Activated CD8-positive, alpha-beta memory T cell treated with anti-CD3 and anti-CD28 coated beads, Interleukin-2, amount 10 ng/mL, durations not matched to agents 7 days and 5 days (primary cell): Measurements from ENCODE around the gene HBG2. TPM values are rescaled to one million over a fixed set of nuclear protein-coding genes. Genes with fewer than 3 reads are reported as not detected.

ENCODE experiments used
- ATAC-seq: fragments of 150-1000 bp; cut with Tn5 transposase; one replicate; pipeline ENCODE4 v1.10.0; 2021; ENCODE audit warnings: moderate library complexity
- CTCF ChIA-PET: fragments of 350-600 bp; sonication (Branson Sonifier 250); formaldehyde crosslinking; loops from one replicate; lab custom pipeline; 2021; ENCODE audit warnings: antibody characterized with exemption; lab: Charles Lee
- DNase-seq: peaks from one replicate; pipeline ENCODE4 v3.0.0-alpha.2; 2020
- H3K27ac Mint-ChIP-seq: one replicate; pipeline ENCODE4 v1.8.0; 2021; ENCODE audit warnings: mild to moderate bottlenecking, mixed read lengths
- H3K27me3 Mint-ChIP-seq: one replicate; pipeline ENCODE4 v1.8.0; 2021; ENCODE audit warnings: mixed read lengths
- H3K36me3 Mint-ChIP-seq: one replicate; pipeline ENCODE4 v1.8.0; 2021; ENCODE audit warnings: mild to moderate bottlenecking, mixed read lengths
- H3K4me1 Mint-ChIP-seq: one replicate; pipeline ENCODE4 v1.8.0; 2021; ENCODE audit warnings: mixed read lengths
- H3K4me3 Mint-ChIP-seq: one replicate; pipeline ENCODE4 v1.8.0; 2021; ENCODE audit warnings: mild to moderate bottlenecking, moderate library complexity, mixed read lengths
- H3K9me3 Mint-ChIP-seq: one replicate; pipeline ENCODE4 v1.8.0; 2022; ENCODE audit warnings: low read depth, mixed read lengths
- total RNA-seq, 2 experiments: library from RNA; stranded (reverse); gene quantifications; one replicate each; pipeline ENCODE4 v1.2.3, GENCODE V29; 2021

Gene HBG2
- total RNA-seq, 2 experiments from 2014 or later, result not detected

GRCh38 chr11:5239046-5239445 is 15.5 kb downstream of the HBG2 start:
- Mint-ChIP-seq H3K4me3 (no peak overlapping the region), H3K9me3 (no peaks in the 10 kb centered on the region), H3K36me3 (no peaks in the 10 kb centered on the region), H3K27ac (no peak overlapping the region), H3K27me3 (peaks cover 16% of the 10 kb centered on the region), H3K4me1 (peaks cover 6% of the 10 kb centered on the region)
- DNase-seq, result no peak
- ATAC-seq, result no peak
- CTCF ChIA-PET, result no interaction called here

DNA sequence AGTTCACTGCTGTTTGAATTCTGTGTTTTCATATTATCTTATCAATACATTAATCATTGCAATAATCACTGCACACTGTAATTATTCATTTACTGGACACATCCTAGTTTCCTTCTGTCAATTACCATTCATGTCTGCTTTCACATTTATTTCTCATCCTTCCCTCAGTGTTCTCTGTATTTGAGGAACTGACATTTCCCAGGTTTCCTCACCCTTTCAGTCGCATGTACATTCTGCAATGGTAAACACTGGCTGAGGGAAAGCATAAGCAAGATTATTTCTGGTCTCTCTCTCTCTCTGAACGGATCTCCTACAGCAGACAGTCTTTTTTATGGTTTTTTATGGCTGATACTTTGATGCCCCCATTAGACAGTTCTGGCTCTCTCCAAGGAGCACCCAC is 16.1 kb downstream of the HBG2 start:
- no peaks in the 10 kb centered on the region for H3K36me3 Mint-ChIP-seq

GRCh38 chr11:5237420-5237819 is 17.2 kb downstream of the HBG2 start:
- H3K27ac Mint-ChIP-seq, result no peak overlapping the region
- CTCF ChIA-PET, result no interaction called here

More for the DNA sequence above, 16.1 kb downstream of the HBG2 start:
- H3K27me3 Mint-ChIP-seq, result peaks cover 16% of the 10 kb centered on the region
- H3K4me3 Mint-ChIP-seq, result no peak overlapping the region
- CTCF ChIA-PET, result no interaction called here
- no peaks in the 10 kb centered on the region for H3K9me3 Mint-ChIP-seq
- ATAC-seq (no peak), DNase-seq (no peak)
- H3K27ac Mint-ChIP-seq, result no peak overlapping the region
- H3K4me1 Mint-ChIP-seq, result peaks cover 10% of the 10 kb centered on the region

DNA sequence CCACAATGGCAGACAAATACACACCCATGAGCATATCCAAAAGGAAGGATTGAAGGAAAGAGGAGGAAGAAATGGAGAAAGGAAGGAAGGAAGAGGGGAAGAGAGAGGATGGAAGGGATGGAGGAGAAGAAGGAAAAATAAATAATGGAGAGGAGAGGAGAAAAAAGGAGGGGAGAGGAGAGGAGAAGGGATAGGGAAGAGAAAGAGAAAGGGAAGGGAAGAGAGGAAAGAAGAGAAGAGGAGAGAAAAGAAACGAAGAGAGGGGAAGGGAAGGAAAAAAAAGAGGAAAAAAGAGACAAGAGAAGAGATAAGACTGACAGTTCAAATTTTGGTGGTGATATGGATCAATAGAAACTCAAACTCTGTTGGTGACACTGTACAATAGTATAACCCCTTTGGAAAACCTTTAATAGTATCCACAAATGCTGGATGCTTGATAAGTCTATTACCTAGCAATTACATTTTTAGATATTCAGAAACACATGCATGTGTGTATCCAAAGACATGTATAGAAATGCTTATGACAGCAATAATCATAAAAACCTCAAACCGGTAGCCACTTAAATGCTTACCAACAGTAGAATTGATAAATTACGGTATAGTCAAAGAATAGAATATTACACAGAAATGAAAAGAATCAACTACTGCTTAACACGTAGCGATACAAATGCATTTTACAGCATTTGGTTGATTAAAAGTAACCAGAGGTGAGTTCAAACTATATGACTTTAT is 19.1 kb downstream of the HBG2 start:
- H3K9me3 Mint-ChIP-seq, result no peaks in the 10 kb centered on the region
- no peak for ATAC-seq
- H3K27me3 Mint-ChIP-seq, result peaks cover 16% of the 10 kb centered on the region

More at GRCh38 chr11:5237420-5237819, 17.2 kb downstream of the HBG2 start:
- DNase-seq, result no peak
- ATAC-seq, result no peak
- no peak overlapping the region for H3K4me3 Mint-ChIP-seq
- peaks cover 16% of the 10 kb centered on the region for H3K27me3 Mint-ChIP-seq
- H3K9me3 Mint-ChIP-seq, result no peaks in the 10 kb centered on the region
- H3K4me1 Mint-ChIP-seq, result peaks cover 10% of the 10 kb centered on the region
- H3K36me3 Mint-ChIP-seq, result no peaks in the 10 kb centered on the region

DNA sequence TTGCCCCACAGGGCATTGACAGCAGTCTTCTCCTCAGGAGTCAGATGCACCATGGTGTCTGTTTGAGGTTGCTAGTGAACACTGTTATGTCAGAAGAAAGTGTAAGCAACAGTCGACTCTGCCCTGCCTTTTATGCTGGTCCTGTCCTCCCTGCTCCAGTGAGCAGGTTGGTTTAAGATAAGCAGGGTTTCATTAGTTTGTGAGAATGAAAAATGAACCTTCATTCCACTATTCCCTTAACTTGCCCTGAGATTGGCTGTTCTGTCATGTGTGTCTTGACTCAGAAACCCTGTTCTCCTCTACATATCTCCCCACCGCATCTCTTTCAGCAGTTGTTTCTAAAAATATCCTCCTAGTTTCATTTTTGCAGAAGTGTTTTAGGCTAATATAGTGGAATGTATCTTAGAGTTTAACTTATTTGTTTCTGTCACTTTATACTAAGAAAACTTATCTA is 20.2 kb downstream of the HBG2 start, which contains the start of gene HBD:
Gene HBD, minus strand, starts transcription at position 103 of the 454 bp plus-strand sequence. Its CDS starts 50 bp downstream, at position 53.
- CTCF ChIA-PET, result no interaction called here

More for the DNA sequence above, 19.1 kb downstream of the HBG2 start:
- H3K4me3 Mint-ChIP-seq, result no peak overlapping the region
- CTCF ChIA-PET, result no interaction called here
- H3K4me1 Mint-ChIP-seq, result peaks cover 10% of the 10 kb centered on the region
- no peaks in the 10 kb centered on the region for H3K36me3 Mint-ChIP-seq
- no peak for DNase-seq
- H3K27ac Mint-ChIP-seq, result no peak overlapping the region

DNA sequence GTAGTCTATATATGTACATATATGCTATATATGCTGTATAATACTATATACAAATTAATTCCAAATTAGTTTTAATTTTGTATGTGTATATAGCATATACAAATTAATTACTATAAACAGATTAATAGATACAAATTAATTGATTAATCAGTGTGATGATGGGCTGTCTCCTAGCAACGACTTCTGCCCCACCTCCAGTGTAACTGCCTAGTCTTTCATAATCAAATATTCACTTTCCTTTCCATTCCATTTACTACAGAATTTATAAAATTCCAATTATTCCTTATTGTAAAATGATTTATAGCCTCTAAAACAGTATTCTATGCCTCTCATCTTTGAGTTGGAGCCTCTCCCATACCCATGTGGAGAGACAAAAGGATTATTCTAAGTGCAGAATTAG is 21.3 kb downstream of the HBG2 start:
- CTCF ChIA-PET, result no interaction called here
- Mint-ChIP-seq H3K9me3 (no peaks in the 10 kb centered on the region), H3K36me3 (no peaks in the 10 kb centered on the region), H3K27me3 (peaks cover 14% of the 10 kb centered on the region), H3K4me1 (peaks cover 10% of the 10 kb centered on the region), H3K4me3 (no peak overlapping the region), H3K27ac (no peak overlapping the region)
- no peak for DNase-seq
- no peak for ATAC-seq

More for the DNA sequence above, 20.2 kb downstream of the HBG2 start, which contains the start of gene HBD:
- Mint-ChIP-seq H3K4me1 (peaks cover 10% of the 10 kb centered on the region), H3K9me3 (no peaks in the 10 kb centered on the region), H3K27ac (no peak within 1 kb of the TSS), H3K27me3 (peaks cover 16% of the 10 kb centered on the region), H3K36me3 (no peaks in the 10 kb centered on the region), H3K4me3 (no peak within 1 kb of the TSS)
- DNase-seq (no peak), ATAC-seq (peak; percentile 75)

DNA sequence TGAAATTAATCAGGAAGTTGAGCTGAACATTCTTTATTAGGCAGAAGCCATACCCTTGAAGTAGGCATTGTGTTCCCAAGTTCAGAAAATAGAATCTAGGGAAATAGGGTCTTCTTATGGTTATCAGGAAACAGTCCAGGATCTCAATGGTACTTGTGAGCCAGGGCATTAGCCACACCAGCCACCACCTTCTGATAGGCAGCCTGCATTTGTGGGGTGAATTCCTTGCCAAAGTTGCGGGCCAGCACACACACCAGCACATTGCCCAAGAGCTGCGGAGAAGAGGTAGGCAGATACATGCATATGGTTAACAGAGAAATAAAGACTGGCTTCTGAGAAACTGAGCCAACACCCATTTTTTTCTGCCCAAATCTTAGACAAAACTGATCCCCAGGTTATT is 21.8 kb downstream of the HBG2 start:
- no peak overlapping the region for H3K27ac Mint-ChIP-seq
- no peak for ATAC-seq
- DNase-seq, result no peak

GRCh38 chr11:5232176-5232575 is 22.4 kb downstream of the HBG2 start:
- Mint-ChIP-seq H3K4me1 (peaks cover 10% of the 10 kb centered on the region), H3K9me3 (no peaks in the 10 kb centered on the region), H3K27ac (no peak overlapping the region), H3K4me3 (no peak overlapping the region), H3K36me3 (no peaks in the 10 kb centered on the region), H3K27me3 (peaks cover 11% of the 10 kb centered on the region)
- CTCF ChIA-PET, result no interaction called here
- DNase-seq, result no peak
- no peak for ATAC-seq

More for the DNA sequence above, 21.8 kb downstream of the HBG2 start:
- peaks cover 14% of the 10 kb centered on the region for H3K27me3 Mint-ChIP-seq
- H3K4me3 Mint-ChIP-seq, result no peak overlapping the region
- CTCF ChIA-PET, result no interaction called here
- H3K36me3 Mint-ChIP-seq, result no peaks in the 10 kb centered on the region
- H3K9me3 Mint-ChIP-seq, result no peaks in the 10 kb centered on the region
- H3K4me1 Mint-ChIP-seq, result peaks cover 10% of the 10 kb centered on the region

DNA sequence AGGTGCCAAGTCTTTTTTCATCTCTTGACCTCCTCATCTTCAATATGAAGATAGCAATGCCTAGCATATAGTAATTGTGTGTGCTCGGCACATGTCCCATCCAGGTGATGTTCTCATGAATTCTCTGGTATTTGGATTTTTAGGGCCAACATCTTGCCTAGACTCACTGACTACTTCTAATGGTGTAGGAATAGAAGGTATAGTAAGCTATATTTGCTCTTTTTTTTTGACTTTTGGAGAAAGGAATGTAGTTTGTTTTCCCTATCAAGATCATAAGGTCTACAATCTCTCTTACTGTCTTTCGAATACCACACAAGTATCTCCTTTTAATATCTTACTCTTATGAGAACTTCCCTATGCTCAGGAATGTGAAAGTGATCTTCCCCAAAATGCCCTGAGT is 23.5 kb downstream of the HBG2 start:
- Mint-ChIP-seq H3K4me1 (peaks cover 10% of the 10 kb centered on the region), H3K4me3 (no peak overlapping the region)
- ATAC-seq, result no peak

GRCh38 chr11:5230266-5230665 is 24.3 kb downstream of the HBG2 start:
- H3K27me3 Mint-ChIP-seq, result peaks cover 2% of the 10 kb centered on the region
- no peak overlapping the region for H3K4me3 Mint-ChIP-seq
- CTCF ChIA-PET, result no interaction called here
- no peaks in the 10 kb centered on the region for H3K36me3 Mint-ChIP-seq
- H3K9me3 Mint-ChIP-seq, result no peaks in the 10 kb centered on the region
- DNase-seq (no peak), ATAC-seq (no peak)
- H3K27ac Mint-ChIP-seq, result no peak overlapping the region
- peaks cover 10% of the 10 kb centered on the region for H3K4me1 Mint-ChIP-seq

More for the DNA sequence above, 23.5 kb downstream of the HBG2 start:
- no peak for DNase-seq
- Mint-ChIP-seq H3K27ac (no peak overlapping the region), H3K36me3 (no peaks in the 10 kb centered on the region), H3K27me3 (peaks cover 9% of the 10 kb centered on the region), H3K9me3 (no peaks in the 10 kb centered on the region)
- CTCF ChIA-PET, result no interaction called here

GRCh38 chr11:5229796-5230195 is 24.8 kb downstream of the HBG2 start:
- ATAC-seq (no peak), DNase-seq (no peak)

DNA sequence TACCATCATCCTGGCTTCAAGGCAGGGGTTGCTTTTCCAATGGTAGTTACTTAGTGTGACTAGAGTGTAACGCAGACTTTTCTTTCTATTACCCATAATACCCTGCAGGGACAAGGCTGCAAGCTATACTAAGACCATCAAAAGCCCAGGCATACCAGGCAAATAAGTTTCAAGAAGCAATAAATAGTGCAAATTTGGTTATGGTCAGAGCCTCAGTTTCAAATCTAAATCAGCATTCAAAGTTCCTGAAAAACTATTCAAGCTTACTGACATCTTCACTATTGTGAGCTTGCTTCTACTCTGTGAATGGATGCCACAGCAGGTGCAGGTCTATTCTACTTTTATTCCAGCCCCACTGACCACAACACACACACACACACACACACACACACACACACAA is 25.2 kb downstream of the HBG2 start:
- no peak for ATAC-seq
- Mint-ChIP-seq H3K36me3 (no peaks in the 10 kb centered on the region), H3K27me3 (no peaks in the 10 kb centered on the region), H3K4me1 (peaks cover 7% of the 10 kb centered on the region), H3K9me3 (no peaks in the 10 kb centered on the region), H3K4me3 (no peak overlapping the region), H3K27ac (no peak overlapping the region)
- DNase-seq, result no peak
- CTCF ChIA-PET, result no interaction called here

More at GRCh38 chr11:5229796-5230195, 24.8 kb downstream of the HBG2 start:
- Mint-ChIP-seq H3K4me3 (no peak overlapping the region), H3K9me3 (no peaks in the 10 kb centered on the region), H3K27ac (no peak overlapping the region), H3K27me3 (no peaks in the 10 kb centered on the region), H3K4me1 (peaks cover 10% of the 10 kb centered on the region), H3K36me3 (no peaks in the 10 kb centered on the region)
- CTCF ChIA-PET, result no interaction called here

GRCh38 chr11:5228124-5228523 is 26.5 kb downstream of the HBG2 start:
- no peak overlapping the region for H3K4me3 Mint-ChIP-seq
- no peaks in the 10 kb centered on the region for H3K36me3 Mint-ChIP-seq
- ATAC-seq, result no peak
- H3K9me3 Mint-ChIP-seq, result no peaks in the 10 kb centered on the region
- CTCF ChIA-PET, result no interaction called here
- H3K27me3 Mint-ChIP-seq, result no peaks in the 10 kb centered on the region
- no peaks in the 10 kb centered on the region for H3K4me1 Mint-ChIP-seq
- DNase-seq, result no peak
- no peak overlapping the region for H3K27ac Mint-ChIP-seq

GRCh38 chr11:5227681-5228080 is 26.9 kb downstream of the HBG2 start:
- no peak overlapping the region for H3K27ac Mint-ChIP-seq
- ATAC-seq (no peak), DNase-seq (no peak)
- CTCF ChIA-PET, result no interaction called here
- no peaks in the 10 kb centered on the region for H3K9me3 Mint-ChIP-seq
- no peaks in the 10 kb centered on the region for H3K36me3 Mint-ChIP-seq
- H3K27me3 Mint-ChIP-seq, result no peaks in the 10 kb centered on the region
- no peak overlapping the region for H3K4me3 Mint-ChIP-seq
- H3K4me1 Mint-ChIP-seq, result no peaks in the 10 kb centered on the region
